Liver (tissue), 9 donors: ENCODE results near the gene POLG. TPM values are rescaled to one million over a fixed set of nuclear protein-coding genes. Genes with fewer than 3 reads are reported as not detected.

Experiments
- DNase-seq: peaks from one replicate; pipeline ENCODE4 v3.0.0-alpha.2; 2017; ENCODE audit warnings: low spot score
- H3K27ac ChIP-seq, 2 donors: one replicate each; pipeline ENCODE4 v1.7.0; 2013; ENCODE audit warnings: inconsistent platforms in 2 of 2, low read length in 2 of 2, control low read depth in 1 of 2, low read depth in 1 of 2, mild to moderate bottlenecking in 1 of 2
- H3K27me3 ChIP-seq, 4 donors: one replicate each; pipeline versions ENCODE4 v1.6.1 to v1.7.0; 2013; ENCODE audit warnings: low read length in 3 of 4, inconsistent platforms in 1 of 4, mild to moderate bottlenecking in 1 of 4, moderate library complexity in 1 of 4; ENCODE audit not compliant: control insufficient read depth in 4 of 4, insufficient read depth in 4 of 4
- H3K36me3 ChIP-seq, 4 donors: one replicate each; pipeline versions ENCODE4 v1.6.1 to v1.7.0; 2013; ENCODE audit warnings: low read length in 3 of 4, mild to moderate bottlenecking in 3 of 4, low read depth in 1 of 4, moderate library complexity in 1 of 4; ENCODE audit not compliant: control insufficient read depth in 4 of 4, insufficient read depth in 3 of 4
- H3K4me1 ChIP-seq, 4 donors: one replicate each; pipeline versions ENCODE4 v1.6.1 to v1.7.0; 2013; ENCODE audit warnings: low read length in 3 of 4, mild to moderate bottlenecking in 3 of 4, moderate library complexity in 1 of 4; ENCODE audit not compliant: control insufficient read depth in 4 of 4, insufficient read depth in 4 of 4
- H3K4me3 ChIP-seq, 3 donors: one replicate each; pipeline versions ENCODE4 v1.6.1 to v1.7.0; 2013; ENCODE audit warnings: low read length in 3 of 3, control low read depth in 1 of 3, low read depth in 1 of 3, mild to moderate bottlenecking in 1 of 3
- H3K9ac ChIP-seq, 2 donors: one replicate each; pipeline ENCODE4 v1.7.0; 2013; ENCODE audit warnings: low read length in 2 of 2, mild to moderate bottlenecking in 2 of 2, moderate library complexity in 2 of 2, control low read depth in 1 of 2, low read depth in 1 of 2
- H3K9me3 ChIP-seq, 4 donors: one replicate each; pipeline versions ENCODE4 v1.6.1 to v1.7.0; 2013; ENCODE audit warnings: low read length in 3 of 4; ENCODE audit not compliant: control insufficient read depth in 4 of 4
- FOXA1 ChIP-seq: IDR thresholded peaks from 2 replicates; pipeline ENCODE4 v1.6.1; 2016; ENCODE audit warnings: antibody characterized with exemption
- HNF4A ChIP-seq, 2 donors: conservative IDR thresholded peaks; 2 replicates each; pipeline ENCODE4 v1.6.1; 2016; ENCODE audit warnings: antibody characterized with exemption in 2 of 2, mild to moderate bottlenecking in 2 of 2
- HNF4G ChIP-seq: IDR thresholded peaks from 2 replicates; pipeline ENCODE4 v1.6.1; 2016; ENCODE audit warnings: antibody characterized with exemption
- JUND ChIP-seq, 2 donors: IDR thresholded peaks; 2 replicates each; pipeline ENCODE4 v1.6.1; 2016; ENCODE audit warnings: antibody characterized with exemption in 2 of 2
- NR2F2 ChIP-seq: IDR thresholded peaks from 2 replicates; pipeline ENCODE4 v1.6.1; 2016; ENCODE audit warnings: antibody characterized with exemption
- RAD21 ChIP-seq, 2 donors: IDR thresholded peaks; 2 replicates each; pipeline ENCODE4 v1.6.1; 2016; ENCODE audit warnings: antibody characterized with exemption in 2 of 2, mild to moderate bottlenecking in 2 of 2
- RXRA ChIP-seq, 2 donors: IDR thresholded peaks; 2 replicates each; pipeline ENCODE4 v1.6.1; 2017 to 2018; ENCODE audit warnings: antibody characterized with exemption in 2 of 2, mild to moderate bottlenecking in 1 of 2
- SP1 ChIP-seq: IDR thresholded peaks from 2 replicates; pipeline ENCODE4 v1.6.1; 2018; ENCODE audit warnings: antibody characterized with exemption, mild to moderate bottlenecking
- TAF1 ChIP-seq: conservative IDR thresholded peaks from 2 replicates; pipeline ENCODE4 v1.6.1; 2016; ENCODE audit warnings: antibody characterized with exemption, mild to moderate bottlenecking
- WGBS: extraction: QIAGEN DNeasy Blood & Tissue Kit; methylation state at CpG from one replicate; pipeline ENCODE4 v1.1.7; 2013; 5-methylcytosine and 5-hydroxymethylcytosine counted together
- polyA plus RNA-seq, 2 donors: library from polyadenylated mRNA; stranded (reverse) in 1 of 2; unstranded in 1 of 2; fragments of 200-250 nt in 1 of 2; fragments of >200 nt in 1 of 2; fragmentation: Nextera tagmentation in 1 of 2; extraction: Ambion mirVana in 1 of 2; gene quantifications; one replicate each; pipeline versions ENCODE4 v1.2.1 to v1.2.3, GENCODE V29; 2013 to 2015
- total RNA-seq, 2 donors: library from RNA; depleted of rRNA; stranded (reverse); fragments of >200 nt; gene quantifications; one replicate each; pipeline ENCODE4 v1.2.3, GENCODE V29; 2014
- TF ChIP-seq, protein P1 (sequence below): IDR thresholded peaks from 2 replicates; pipeline ENCODE4 v1.6.1; 2016; ENCODE audit warnings: antibody characterized with exemption, mild to moderate bottlenecking
- TF ChIP-seq, protein P2 (sequence below): fragments of 150-350 bp; IDR thresholded peaks from 2 replicates; pipeline ENCODE4 v1.5.1; 2017; ENCODE audit warnings: improper control_type of control experiment, low read depth, low read length; ENCODE audit not compliant: missing input control
- TF ChIP-seq, protein P3 (sequence below): IDR thresholded peaks from 2 replicates; pipeline ENCODE4 v1.6.1; 2016; ENCODE audit warnings: antibody characterized with exemption
- TF ChIP-seq, protein P4 (sequence below): IDR thresholded peaks from 2 replicates; pipeline ENCODE4 v1.6.1; 2016; ENCODE audit warnings: antibody characterized with exemption
- TF ChIP-seq, protein P5 (sequence below): IDR thresholded peaks from 2 replicates; pipeline ENCODE4 v1.6.1; 2016; ENCODE audit warnings: antibody characterized with exemption
- donor health status: healthy.
- donor health status: healthy.
- donor health status: healthy.
- donor health status: healthy.
- donor health status: healthy.

POLG gene
- total and polyA plus RNA-seq, 4 donors: 15.2 to 53.1 (median 31.4) TPM

DNA sequence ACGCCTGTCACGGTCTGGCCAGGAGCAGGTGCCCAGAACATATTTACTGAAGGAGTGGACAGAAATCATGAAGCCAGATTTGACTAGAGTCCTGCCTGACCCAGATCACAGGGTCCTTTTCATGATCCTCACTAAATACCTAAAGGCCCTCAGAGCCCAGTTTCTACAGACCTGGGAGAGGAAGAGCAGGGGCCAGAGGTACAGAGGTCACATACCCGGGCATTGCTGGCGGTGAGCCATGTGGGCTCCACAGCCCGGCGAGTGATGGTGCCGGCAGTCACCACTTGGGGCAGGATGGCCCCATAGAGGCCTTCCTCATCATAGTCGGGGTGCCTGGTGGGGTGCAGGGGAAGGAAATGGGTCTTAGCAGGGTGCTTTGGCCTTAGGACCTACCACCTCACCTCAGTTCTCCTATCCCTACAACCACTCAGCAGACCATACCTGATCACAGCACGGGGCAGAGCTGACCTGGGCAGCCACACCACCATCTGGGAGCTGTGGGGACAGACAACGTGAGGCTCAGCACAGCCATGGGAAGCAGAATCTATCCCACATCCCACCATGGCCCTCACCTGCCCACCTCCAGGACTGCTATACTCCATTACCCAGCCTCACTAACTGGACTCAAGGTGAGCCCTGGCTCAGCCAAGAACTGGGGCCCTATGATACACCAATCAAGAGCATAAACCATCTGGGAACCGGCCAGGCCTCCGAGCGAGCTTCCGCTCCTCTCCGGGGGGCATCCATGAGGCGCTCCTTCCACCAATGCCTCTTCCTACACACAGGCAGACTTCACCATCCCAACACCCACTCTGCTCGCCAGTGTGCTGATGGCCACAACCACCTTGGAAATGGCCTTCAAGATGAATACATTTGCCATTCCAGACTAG is 12.9 kb downstream of the POLG start:
- 63% methylated on average over 17 of the region's 17 CpGs for WGBS
- Histone ChIP-seq H3K4me1 (peaks cover 0 to 12% (median 8%) of the 10 kb centered on the region in 4 donors), H3K9ac (no peak overlapping the region), H3K27ac (no peak overlapping the region), H3K9me3 (no peaks in the 10 kb centered on the region), H3K4me3 (no peak overlapping the region), H3K36me3 (peaks cover 17 to 96% (median 76%) of the 10 kb centered on the region in 4 donors), H3K27me3 (no peaks in the 10 kb centered on the region)
- peak; percentile 68 for TF ChIP-seq HNF4G
- TF ChIP-seq RXRA (IDR thresholded peaks at IDR 0.05): peak; percentile 71 to 78
- TF ChIP-seq, protein P1, sequence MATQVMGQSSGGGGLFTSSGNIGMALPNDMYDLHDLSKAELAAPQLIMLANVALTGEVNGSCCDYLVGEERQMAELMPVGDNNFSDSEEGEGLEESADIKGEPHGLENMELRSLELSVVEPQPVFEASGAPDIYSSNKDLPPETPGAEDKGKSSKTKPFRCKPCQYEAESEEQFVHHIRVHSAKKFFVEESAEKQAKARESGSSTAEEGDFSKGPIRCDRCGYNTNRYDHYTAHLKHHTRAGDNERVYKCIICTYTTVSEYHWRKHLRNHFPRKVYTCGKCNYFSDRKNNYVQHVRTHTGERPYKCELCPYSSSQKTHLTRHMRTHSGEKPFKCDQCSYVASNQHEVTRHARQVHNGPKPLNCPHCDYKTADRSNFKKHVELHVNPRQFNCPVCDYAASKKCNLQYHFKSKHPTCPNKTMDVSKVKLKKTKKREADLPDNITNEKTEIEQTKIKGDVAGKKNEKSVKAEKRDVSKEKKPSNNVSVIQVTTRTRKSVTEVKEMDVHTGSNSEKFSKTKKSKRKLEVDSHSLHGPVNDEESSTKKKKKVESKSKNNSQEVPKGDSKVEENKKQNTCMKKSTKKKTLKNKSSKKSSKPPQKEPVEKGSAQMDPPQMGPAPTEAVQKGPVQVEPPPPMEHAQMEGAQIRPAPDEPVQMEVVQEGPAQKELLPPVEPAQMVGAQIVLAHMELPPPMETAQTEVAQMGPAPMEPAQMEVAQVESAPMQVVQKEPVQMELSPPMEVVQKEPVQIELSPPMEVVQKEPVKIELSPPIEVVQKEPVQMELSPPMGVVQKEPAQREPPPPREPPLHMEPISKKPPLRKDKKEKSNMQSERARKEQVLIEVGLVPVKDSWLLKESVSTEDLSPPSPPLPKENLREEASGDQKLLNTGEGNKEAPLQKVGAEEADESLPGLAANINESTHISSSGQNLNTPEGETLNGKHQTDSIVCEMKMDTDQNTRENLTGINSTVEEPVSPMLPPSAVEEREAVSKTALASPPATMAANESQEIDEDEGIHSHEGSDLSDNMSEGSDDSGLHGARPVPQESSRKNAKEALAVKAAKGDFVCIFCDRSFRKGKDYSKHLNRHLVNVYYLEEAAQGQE: peak; percentile 33
- TF ChIP-seq, protein P2, sequence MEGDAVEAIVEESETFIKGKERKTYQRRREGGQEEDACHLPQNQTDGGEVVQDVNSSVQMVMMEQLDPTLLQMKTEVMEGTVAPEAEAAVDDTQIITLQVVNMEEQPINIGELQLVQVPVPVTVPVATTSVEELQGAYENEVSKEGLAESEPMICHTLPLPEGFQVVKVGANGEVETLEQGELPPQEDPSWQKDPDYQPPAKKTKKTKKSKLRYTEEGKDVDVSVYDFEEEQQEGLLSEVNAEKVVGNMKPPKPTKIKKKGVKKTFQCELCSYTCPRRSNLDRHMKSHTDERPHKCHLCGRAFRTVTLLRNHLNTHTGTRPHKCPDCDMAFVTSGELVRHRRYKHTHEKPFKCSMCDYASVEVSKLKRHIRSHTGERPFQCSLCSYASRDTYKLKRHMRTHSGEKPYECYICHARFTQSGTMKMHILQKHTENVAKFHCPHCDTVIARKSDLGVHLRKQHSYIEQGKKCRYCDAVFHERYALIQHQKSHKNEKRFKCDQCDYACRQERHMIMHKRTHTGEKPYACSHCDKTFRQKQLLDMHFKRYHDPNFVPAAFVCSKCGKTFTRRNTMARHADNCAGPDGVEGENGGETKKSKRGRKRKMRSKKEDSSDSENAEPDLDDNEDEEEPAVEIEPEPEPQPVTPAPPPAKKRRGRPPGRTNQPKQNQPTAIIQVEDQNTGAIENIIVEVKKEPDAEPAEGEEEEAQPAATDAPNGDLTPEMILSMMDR: peak; percentile 41
- TF ChIP-seq NR2F2: peak; percentile 82
- peak; percentile 89 for TF ChIP-seq SP1
- TF ChIP-seq, protein P3, sequence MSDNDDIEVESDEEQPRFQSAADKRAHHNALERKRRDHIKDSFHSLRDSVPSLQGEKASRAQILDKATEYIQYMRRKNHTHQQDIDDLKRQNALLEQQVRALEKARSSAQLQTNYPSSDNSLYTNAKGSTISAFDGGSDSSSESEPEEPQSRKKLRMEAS: no peak
- TF ChIP-seq RAD21 (IDR thresholded peaks at IDR 0.05): peak in 1 of 2 donors; percentile 35
- no peak for TF ChIP-seq JUND (IDR thresholded peaks at IDR 0.05)
- TF ChIP-seq, protein P4, sequence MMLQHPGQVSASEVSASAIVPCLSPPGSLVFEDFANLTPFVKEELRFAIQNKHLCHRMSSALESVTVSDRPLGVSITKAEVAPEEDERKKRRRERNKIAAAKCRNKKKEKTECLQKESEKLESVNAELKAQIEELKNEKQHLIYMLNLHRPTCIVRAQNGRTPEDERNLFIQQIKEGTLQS: no peak
- TF ChIP-seq HNF4A (conservative IDR thresholded peaks at IDR 0.05): peak; percentile 82 to 91
- TF ChIP-seq, protein P5, sequence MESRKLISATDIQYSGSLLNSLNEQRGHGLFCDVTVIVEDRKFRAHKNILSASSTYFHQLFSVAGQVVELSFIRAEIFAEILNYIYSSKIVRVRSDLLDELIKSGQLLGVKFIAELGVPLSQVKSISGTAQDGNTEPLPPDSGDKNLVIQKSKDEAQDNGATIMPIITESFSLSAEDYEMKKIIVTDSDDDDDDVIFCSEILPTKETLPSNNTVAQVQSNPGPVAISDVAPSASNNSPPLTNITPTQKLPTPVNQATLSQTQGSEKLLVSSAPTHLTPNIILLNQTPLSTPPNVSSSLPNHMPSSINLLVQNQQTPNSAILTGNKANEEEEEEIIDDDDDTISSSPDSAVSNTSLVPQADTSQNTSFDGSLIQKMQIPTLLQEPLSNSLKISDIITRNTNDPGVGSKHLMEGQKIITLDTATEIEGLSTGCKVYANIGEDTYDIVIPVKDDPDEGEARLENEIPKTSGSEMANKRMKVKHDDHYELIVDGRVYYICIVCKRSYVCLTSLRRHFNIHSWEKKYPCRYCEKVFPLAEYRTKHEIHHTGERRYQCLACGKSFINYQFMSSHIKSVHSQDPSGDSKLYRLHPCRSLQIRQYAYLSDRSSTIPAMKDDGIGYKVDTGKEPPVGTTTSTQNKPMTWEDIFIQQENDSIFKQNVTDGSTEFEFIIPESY: no peak
- no peak for DNase-seq

DNA sequence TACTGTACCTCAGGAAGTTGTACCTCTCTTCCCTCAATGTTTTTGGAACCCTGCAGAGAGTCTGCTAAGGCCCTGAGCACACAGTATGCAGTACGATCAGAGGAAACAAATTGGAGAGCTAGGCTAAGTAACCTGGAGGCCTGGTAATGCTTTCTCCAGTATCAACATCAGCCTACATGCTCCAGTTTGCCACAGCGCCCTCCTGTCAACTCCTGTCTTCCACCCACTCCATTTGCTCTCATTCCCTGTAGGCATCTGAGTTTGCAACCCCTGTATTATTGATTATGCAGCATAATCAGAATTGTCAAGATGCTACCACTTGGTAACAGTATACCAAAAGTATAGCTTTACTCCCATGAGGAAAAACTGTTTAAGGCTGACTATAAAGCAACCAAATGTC is 14.4 kb downstream of the POLG start:
- Histone ChIP-seq H3K27me3 (no peaks in the 10 kb centered on the region), H3K9ac (no peak overlapping the region), H3K4me1 (peaks cover 0 to 15% (median 8%) of the 10 kb centered on the region in 4 donors), H3K36me3 (peaks cover 24 to 95% (median 74%) of the 10 kb centered on the region in 4 donors), H3K9me3 (no peaks in the 10 kb centered on the region), H3K27ac (no peak overlapping the region), H3K4me3 (no peak overlapping the region)
- TF ChIP-seq TAF1 (no peak), FOXA1 (no peak)
- WGBS: 95% methylated on average over 2 of the region's 2 CpGs
- no peak for DNase-seq
